Right lobe of liver (tissue), 6 donors: ENCODE results near the gene CCDC186. TPM values are rescaled to one million over a fixed set of nuclear protein-coding genes. Genes with fewer than 3 reads are reported as not detected.

Experiments
- ATAC-seq, 4 donors: fragments of 200-7000 bp; cut with Tn5 transposase; one replicate each; pipeline ENCODE4 v1.9.1; 2020; ENCODE audit warnings: mild to moderate bottlenecking in 4 of 4, moderate library complexity in 4 of 4
- DNase-seq, 3 donors: peaks; one replicate each; pipeline ENCODE4 v3.0.0-alpha.2; 2020
- H3K27ac ChIP-seq, 3 donors: fragments of 200-600 bp; one replicate each; pipeline ENCODE4 v1.8.0; 2022
- H3K27me3 ChIP-seq, 2 donors: fragments of 200-600 bp; one replicate each; pipeline ENCODE4 v1.8.0; 2022
- H3K36me3 ChIP-seq, 4 donors: fragments of 200-600 bp; sonication (generic) in 1 of 4; one replicate each; pipeline versions ENCODE4 v1.5.1 to v1.8.0; 2017 to 2022; ENCODE audit warnings: control low read depth in 1 of 4
- H3K4me1 ChIP-seq, 4 donors: fragments of 200-600 bp; sonication (generic) in 1 of 4; one replicate each; pipeline versions ENCODE4 v1.5.1 to v1.8.0; 2017 to 2022; ENCODE audit warnings: control low read depth in 1 of 4
- H3K4me3 ChIP-seq, 3 donors: fragments of 200-600 bp; one replicate each; pipeline ENCODE4 v1.8.0; 2022
- H3K9me3 ChIP-seq, 4 donors: fragments of 200-600 bp; sonication (generic) in 1 of 4; one replicate each; pipeline versions ENCODE4 v1.5.1 to v1.8.0; 2017 to 2022; ENCODE audit warnings: control low read depth in 1 of 4
- CTCF ChIP-seq, 4 donors: fragments of 200-600 bp in 3 of 4; fragments of 450-650 bp in 1 of 4; IDR thresholded peaks; one replicate each; pipeline versions ENCODE4 v1.5.1 to v1.8.0; 2016 to 2022; ENCODE audit warnings: antibody characterized with exemption in 4 of 4, mild to moderate bottlenecking in 2 of 4
- POLR2A ChIP-seq: fragments of 450-650 bp; IDR thresholded peaks from one replicate; pipeline ENCODE4 v1.6.1; 2017; ENCODE audit warnings: antibody characterized with exemption, mild to moderate bottlenecking
- WGBS: methylation state at CpG from one replicate; pipeline ENCODE4 v1.1.6; 2018; ENCODE audit warnings: low coverage, low lambda C conversion rate; ENCODE audit not compliant: insufficient coverage; ENCODE audit errors: missing lambda C conversion rate; 5-methylcytosine and 5-hydroxymethylcytosine counted together
- intact Hi-C, 2 donors: fragments of 100-400 bp; cut with DNase I; formaldehyde crosslinking; loops; one replicate each; pipeline versions ENCODE4 v1.11.2 to v1.14.1; 2022
- total RNA-seq, 6 experiments: library from RNA; depleted of rRNA in 2 of 6; stranded (reverse); fragments of >200 nt in 2 of 6; fragmentation: NEBNext Ultra II Directional in 3 of 6; extraction: Animal tissue kit (Norgen Biotek cat#: 25700) in 3 of 6; gene quantifications; one replicate each; pipeline versions ENCODE4 v1.1.0 to v1.2.4, GENCODE V29; 2016 to 2023
- donor health status: DM: no; HTN: yes; CAD: no.
- donor health status: DM: no; HTN: no; CAD: no.
- donor health status: DM: no; HTN: no; CAD: no.
- donor health status: DM: no; HTN: yes; CAD: no.
- donor health status: DM: no; HTN: yes; CAD: no.

CCDC186 gene
- total RNA-seq, 6 experiments from 2014 or later, result 4.2 to 11.7 (median 6.9) TPM

DNA sequence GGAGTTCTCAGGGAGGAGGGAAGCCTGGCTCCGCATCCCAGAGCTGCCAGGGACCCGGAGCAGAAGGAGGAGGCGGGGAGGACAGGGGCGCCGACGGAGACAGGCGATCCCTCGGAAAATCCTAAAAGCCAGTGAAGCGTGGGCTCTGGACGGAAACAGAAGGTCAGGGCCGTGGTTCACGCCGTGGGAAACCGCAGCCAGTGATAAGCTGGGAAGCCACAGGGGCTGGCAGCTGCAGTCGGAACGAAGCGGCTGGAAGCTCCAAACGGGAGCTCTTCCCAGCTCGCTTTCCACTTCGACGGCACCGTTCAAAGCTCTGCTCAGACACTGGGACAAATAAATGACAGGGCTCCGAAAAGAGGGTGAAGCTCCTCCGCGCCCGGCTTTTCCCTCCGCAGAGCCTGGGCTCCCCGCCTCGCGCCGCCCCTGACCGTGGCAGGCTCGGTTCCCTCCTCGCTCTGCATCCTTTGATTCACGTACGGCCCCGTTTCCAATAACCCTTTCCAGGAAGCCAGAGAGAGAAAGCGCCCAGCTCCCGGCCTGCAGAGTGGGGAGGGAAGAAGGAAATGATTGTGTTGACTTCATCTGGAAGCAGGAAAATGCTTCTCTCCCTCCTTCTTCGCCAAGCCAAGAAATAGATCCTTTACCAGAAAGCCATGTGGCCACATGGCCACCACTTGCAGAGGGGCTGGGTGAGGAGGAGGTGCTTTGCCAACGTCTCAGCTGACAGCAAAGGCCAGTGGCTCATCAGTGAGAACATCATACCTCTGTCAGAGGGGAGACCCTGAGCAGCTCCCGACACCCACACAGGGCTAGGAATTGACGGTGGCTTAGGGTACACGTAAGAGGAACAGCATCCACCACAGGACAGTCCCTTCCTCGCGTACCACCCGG is 72.9 kb downstream of the CCDC186 start:
- Histone ChIP-seq H3K9me3 (no peaks in the 10 kb centered on the region), H3K27me3 (no peaks in the 10 kb centered on the region), H3K36me3 (no peaks in the 10 kb centered on the region), H3K4me3 (peak overlapping the region; percentile 20 to 46 (median 37)), H3K27ac (no peak overlapping the region), H3K4me1 (peaks cover 0 to 8% (median 0%) of the 10 kb centered on the region in 4 donors)
- DNase-seq, result peak in 1 of 3 donors; percentile 35
- peak; percentile 61 to 74 (median 66) for ATAC-seq
- intact Hi-C loops, result loop anchor here (5.0 to 10.0 kb wide), 3 partner anchors 299 to 396 kb away; no protein-coding TSS in a partner anchor
- WGBS, result 4% methylated on average over 12 of the region's 47 CpGs
- no peak for TF ChIP-seq POLR2A
- TF ChIP-seq CTCF (IDR thresholded peaks at IDR 0.05), result no peak

GRCh38 chr10:114096864-114097263 is 77.1 kb downstream of the CCDC186 start:
- no peak for TF ChIP-seq POLR2A
- no peak for TF ChIP-seq CTCF (IDR thresholded peaks at IDR 0.05)
- no peak for DNase-seq
- H3K27me3 ChIP-seq, result no peaks in the 10 kb centered on the region
- peaks cover 0 to 8% (median 0%) of the 10 kb centered on the region in 4 donors for H3K4me1 ChIP-seq
- no peak overlapping the region for H3K27ac ChIP-seq
- intact Hi-C loops, result no loop called here
- no peak overlapping the region for H3K4me3 ChIP-seq
- 46% methylated on average over 3 of the region's 3 CpGs for WGBS
- no peaks in the 10 kb centered on the region for H3K36me3 ChIP-seq
- peak in 2 of 4 donors; percentile 11 for ATAC-seq
- no peaks in the 10 kb centered on the region for H3K9me3 ChIP-seq

DNA sequence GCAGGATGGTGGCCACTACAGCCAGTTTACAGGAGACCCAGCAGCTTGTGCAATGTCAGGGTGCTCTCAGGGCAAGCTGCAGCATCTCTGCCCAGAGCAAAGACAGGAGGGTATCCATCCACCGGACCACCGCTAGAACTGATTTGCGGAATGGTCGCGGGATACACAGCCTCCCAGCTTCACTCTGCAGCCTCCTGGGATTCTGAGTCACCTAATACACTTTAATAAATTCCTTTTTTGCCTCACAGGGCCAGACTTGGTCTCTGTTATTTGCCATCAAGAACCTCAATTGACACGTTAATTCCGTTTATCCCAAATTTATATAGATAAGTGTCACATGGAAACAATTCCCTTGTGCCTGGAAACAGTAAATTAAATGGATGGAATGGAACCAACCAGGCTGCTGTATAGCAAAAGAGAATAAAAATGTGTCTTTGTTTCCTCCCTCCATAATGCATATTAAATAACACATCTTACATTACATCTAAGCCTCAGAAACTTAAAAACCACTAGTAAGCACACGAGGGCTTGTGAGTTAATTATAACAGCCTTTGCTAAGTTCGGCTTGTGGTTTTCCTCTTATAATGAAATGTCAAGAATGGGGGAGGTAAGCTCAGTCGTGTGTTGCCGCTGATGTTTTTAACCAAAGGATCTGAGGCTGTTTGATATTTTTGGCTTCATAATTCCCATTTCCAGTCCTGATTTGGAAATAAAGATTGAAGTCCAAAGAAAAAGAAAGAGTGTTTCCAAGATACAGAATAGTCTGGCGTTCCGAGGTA is 78.3 kb downstream of the CCDC186 start:
- Histone ChIP-seq H3K4me1 (peaks cover 0 to 2% (median 0%) of the 10 kb centered on the region in 4 donors), H3K9me3 (no peaks in the 10 kb centered on the region), H3K36me3 (no peaks in the 10 kb centered on the region), H3K27me3 (no peaks in the 10 kb centered on the region), H3K4me3 (no peak overlapping the region), H3K27ac (no peak overlapping the region)
- no peak for TF ChIP-seq POLR2A
- TF ChIP-seq CTCF (IDR thresholded peaks at IDR 0.05), result no peak
- WGBS, result 64% methylated on average over 8 of the region's 13 CpGs
- intact Hi-C loops, result no loop called here
- ATAC-seq (no peak), DNase-seq (no peak)

GRCh38 chr10:114094795-114095194 is 79.2 kb downstream of the CCDC186 start:
- no peak for TF ChIP-seq CTCF (IDR thresholded peaks at IDR 0.05)
- Histone ChIP-seq H3K9me3 (no peaks in the 10 kb centered on the region), H3K4me3 (no peak overlapping the region), H3K27me3 (no peaks in the 10 kb centered on the region), H3K27ac (no peak overlapping the region), H3K36me3 (no peaks in the 10 kb centered on the region), H3K4me1 (peaks cover 0 to 4% (median 0%) of the 10 kb centered on the region in 4 donors)
- ATAC-seq (no peak), DNase-seq (no peak)
- intact Hi-C loops, result no loop called here
- WGBS, result 70% methylated on average over 2 of the region's 3 CpGs
